ENCODE results near the gene PRR33. TPM values are rescaled to one million over a fixed set of nuclear protein-coding genes. Genes with fewer than 3 reads are reported as not detected.

PRR33 gene
- total RNA-seq, 1 donor from 2014 or later, result not detected

DNA sequence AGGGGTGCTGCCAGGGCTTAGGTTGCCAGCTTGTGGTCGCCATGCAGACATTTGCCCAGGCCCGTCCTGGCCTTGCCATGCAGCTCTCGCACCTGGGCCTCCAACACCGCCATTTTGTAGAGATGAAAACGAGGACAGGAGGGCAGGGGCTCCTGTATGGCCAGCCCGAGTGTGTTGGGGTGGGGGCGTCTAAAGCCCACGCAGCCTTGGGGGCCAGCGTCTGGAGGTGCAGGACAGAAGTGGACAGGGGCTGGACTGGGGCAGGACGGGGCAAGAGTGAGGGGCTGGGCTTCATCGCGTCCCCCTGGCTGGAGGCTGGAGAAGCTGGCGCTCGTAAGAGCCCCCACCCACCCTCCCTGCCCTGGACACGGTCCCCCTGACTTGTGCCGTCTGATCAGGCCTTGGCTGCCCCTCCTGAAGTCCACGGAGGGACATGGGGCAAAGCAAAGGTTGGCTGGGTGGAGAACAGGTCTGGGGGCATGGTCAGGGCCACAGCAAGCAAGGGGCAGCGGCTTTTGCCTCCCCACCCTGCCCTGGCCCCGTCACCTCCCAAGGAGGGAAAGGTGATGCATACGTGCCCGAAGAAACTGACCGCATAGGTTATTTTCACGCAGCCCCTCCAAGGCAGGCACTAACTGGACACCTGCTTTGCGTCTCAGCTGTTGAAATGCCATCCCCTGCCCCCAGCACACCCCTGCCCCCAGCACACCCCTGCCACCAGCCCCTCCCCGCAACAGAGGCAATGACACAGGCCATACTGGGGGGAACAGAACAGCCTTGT, 28.6 kb upstream of the PRR33 start:
- no peak overlapping the region for H3K27ac Mint-ChIP-seq (ENCODE audit: unreplicated experiment)
- peaks cover 2% of the 10 kb centered on the region for H3K4me1 Mint-ChIP-seq (ENCODE audit: low read depth)
- no peaks in the 10 kb centered on the region for H3K9me3 Mint-ChIP-seq (ENCODE audit: low read depth)
- no peak for DNase-seq (ENCODE audit: low spot score)
- TF ChIP-seq, protein P1, sequence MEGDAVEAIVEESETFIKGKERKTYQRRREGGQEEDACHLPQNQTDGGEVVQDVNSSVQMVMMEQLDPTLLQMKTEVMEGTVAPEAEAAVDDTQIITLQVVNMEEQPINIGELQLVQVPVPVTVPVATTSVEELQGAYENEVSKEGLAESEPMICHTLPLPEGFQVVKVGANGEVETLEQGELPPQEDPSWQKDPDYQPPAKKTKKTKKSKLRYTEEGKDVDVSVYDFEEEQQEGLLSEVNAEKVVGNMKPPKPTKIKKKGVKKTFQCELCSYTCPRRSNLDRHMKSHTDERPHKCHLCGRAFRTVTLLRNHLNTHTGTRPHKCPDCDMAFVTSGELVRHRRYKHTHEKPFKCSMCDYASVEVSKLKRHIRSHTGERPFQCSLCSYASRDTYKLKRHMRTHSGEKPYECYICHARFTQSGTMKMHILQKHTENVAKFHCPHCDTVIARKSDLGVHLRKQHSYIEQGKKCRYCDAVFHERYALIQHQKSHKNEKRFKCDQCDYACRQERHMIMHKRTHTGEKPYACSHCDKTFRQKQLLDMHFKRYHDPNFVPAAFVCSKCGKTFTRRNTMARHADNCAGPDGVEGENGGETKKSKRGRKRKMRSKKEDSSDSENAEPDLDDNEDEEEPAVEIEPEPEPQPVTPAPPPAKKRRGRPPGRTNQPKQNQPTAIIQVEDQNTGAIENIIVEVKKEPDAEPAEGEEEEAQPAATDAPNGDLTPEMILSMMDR (IDR thresholded peaks at IDR 0.05), result no peak
- no peaks in the 10 kb centered on the region for H3K27me3 Mint-ChIP-seq (ENCODE audit: low read depth)
- H3K4me3 Mint-ChIP-seq (ENCODE audit: unreplicated experiment), result no peak overlapping the region
- no peaks in the 10 kb centered on the region for H3K36me3 Mint-ChIP-seq (ENCODE audit: low read depth)

DNA sequence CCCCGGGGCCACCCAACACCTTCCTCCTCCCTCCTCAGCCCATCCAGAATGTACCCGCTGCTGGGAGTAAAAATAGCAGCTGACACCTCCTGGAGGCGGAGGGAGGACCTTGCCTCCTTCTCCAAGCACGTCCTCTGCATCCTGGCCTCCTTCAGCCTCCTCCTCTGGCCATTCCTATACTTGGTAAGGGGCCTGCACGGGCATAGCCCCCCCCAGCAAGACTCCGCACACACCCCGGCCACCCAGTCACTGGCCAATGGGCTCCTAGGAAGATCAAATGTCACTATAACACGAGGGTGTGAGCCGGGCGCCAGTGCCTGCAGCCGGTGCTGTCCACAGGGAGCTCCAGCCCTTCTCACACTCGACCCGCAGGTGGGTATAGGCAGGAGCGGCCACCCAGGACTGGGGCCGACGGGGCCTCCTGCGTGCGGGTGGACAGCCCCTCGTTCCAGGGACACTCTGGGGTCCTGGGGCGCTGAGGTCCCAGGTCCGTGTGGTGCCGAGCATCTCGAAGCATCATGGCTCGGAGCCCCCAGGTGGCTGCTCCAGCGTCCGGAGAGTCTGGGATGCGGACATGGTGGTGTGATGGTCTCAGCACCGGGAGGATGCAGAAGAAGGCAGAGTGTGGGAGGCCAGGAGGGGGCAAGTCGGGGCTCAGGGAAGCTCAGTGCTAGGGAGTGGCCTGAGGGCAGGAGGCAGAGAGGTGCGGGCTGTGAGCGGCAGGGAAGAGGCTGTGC, 27.9 kb upstream of the PRR33 start, which contains the start of gene TNNT3:
Gene TNNT3 (plus strand): TSS at position 313 of the 737 bp plus-strand sequence. CDS start 3,172 bp downstream, outside the sequence.
- TF ChIP-seq, protein P1 (IDR thresholded peaks at IDR 0.05), result peak; percentile 44
- Mint-ChIP-seq H3K4me1 (ENCODE audit: low read depth) (peaks cover 2% of the 10 kb centered on the region), H3K36me3 (ENCODE audit: low read depth) (peaks cover 2% of the 10 kb centered on the region), H3K27ac (ENCODE audit: unreplicated experiment) (no peak within 1 kb of the TSS), H3K4me3 (ENCODE audit: unreplicated experiment) (no peak within 1 kb of the TSS), H3K9me3 (ENCODE audit: low read depth) (no peaks in the 10 kb centered on the region), H3K27me3 (ENCODE audit: low read depth) (peaks cover under 1% of the 10 kb centered on the region)
- DNase-seq (ENCODE audit: low spot score), result peak; percentile 84

DNA sequence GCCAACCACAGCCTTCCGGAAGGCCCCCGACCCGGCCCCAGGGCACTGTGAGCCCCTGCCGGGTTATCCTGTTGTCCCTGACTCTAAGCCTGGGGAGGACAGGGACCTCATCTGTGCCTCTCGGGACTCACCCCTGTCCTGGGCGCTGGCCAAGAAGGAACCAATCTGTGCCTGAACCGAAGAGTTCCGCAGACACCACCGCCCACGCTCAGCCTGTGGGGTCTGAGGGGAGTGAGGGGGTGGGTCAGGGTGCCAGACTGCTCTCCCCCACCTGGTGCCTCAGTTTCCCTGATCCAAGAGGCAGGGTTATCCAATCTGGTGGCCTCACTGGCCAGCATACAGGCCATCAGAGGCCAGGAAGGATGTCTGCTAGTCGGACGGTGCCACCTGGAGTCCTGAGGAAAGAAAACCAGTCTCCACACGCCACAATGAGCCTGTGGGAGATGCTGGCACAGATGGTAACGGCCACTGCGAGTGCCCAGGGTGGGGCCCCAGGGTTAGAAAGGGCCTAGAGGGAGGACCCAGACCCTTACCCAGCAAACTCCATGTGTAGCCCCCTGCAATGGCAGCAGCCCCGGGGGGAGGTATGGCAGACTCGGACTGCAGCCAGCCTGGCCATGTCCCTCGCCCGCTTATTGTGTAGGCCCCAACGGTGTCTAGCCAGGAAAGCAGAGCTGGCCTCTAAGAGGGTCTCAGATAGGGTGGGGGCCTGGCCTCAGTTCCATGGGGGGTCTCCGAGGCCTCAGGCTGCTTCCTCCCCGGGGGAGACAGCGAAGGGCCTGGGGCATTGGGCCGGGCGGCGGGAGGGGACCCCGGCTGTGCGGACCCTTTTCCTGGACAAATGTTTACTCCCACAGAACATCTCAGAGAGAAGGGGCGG, 27.0 kb upstream of the PRR33 start:
- TF ChIP-seq, protein P1 (IDR thresholded peaks at IDR 0.05), result peak; percentile 30
- peaks cover 7% of the 10 kb centered on the region for H3K27me3 Mint-ChIP-seq (ENCODE audit: low read depth)
- no peak overlapping the region for H3K27ac Mint-ChIP-seq (ENCODE audit: unreplicated experiment)
- H3K4me3 Mint-ChIP-seq (ENCODE audit: unreplicated experiment), result no peak overlapping the region
- DNase-seq (ENCODE audit: low spot score), result peak; percentile 83
- peaks cover 4% of the 10 kb centered on the region for H3K36me3 Mint-ChIP-seq (ENCODE audit: low read depth)
- H3K4me1 Mint-ChIP-seq (ENCODE audit: low read depth), result peaks cover 2% of the 10 kb centered on the region
- no peaks in the 10 kb centered on the region for H3K9me3 Mint-ChIP-seq (ENCODE audit: low read depth)

DNA sequence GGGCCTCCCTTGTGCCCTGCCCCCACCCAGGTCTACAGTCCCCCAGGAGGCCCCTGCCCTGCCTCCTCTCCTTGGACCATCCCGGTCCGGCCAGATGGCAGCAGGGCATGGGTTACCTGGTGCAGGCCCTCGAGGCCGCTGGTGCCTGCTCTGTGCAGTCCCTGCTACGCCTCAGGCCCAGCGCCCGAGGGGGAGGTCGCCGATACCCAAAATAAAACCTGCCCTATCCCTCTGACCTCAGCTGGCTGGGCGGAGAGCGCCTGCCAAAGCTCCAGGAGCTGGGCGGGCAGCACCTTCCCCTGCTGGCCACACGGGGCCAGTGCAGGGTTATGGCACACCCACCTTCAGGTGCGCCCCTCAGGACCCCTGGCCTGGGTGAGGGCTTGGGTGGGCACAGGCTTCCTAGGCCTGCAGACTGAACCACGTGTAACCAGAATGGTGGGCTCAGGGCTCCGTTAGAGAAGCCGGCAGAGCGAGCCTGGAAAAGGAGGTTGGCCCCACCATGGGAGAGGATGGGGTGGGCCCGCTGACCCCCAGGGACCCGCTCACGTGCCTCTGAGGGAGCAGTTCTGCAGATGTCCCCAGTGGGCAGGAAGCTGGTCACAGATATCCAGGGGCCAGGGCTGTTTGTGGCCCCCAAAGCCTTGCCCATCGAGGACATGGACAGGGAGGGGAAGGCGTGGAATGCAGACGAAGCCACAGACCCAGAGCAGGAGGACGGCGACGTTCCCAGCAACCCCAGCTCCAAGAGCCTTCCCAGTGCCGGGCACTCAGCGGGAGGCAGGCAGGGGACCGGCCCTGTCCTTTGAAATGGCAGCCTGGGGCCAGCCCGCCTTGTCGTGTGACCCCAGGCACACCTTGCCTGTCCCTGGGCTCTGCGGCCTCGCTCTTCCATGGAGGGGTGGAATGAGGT, 26.1 kb upstream of the PRR33 start:
- no peak overlapping the region for H3K4me3 Mint-ChIP-seq (ENCODE audit: unreplicated experiment)
- no peak overlapping the region for H3K27ac Mint-ChIP-seq (ENCODE audit: unreplicated experiment)
- H3K27me3 Mint-ChIP-seq (ENCODE audit: low read depth), result peaks cover 7% of the 10 kb centered on the region
- DNase-seq (ENCODE audit: low spot score), result peak; percentile 84
- peaks cover 4% of the 10 kb centered on the region for H3K36me3 Mint-ChIP-seq (ENCODE audit: low read depth)
- no peaks in the 10 kb centered on the region for H3K9me3 Mint-ChIP-seq (ENCODE audit: low read depth)
- TF ChIP-seq, protein P1 (IDR thresholded peaks at IDR 0.05), result peak; percentile 67
- peaks cover 2% of the 10 kb centered on the region for H3K4me1 Mint-ChIP-seq (ENCODE audit: low read depth)
